HG02981 (cell line): ENCODE results near the gene DIS3L2.
"Not testable (repeated sequence)": the region's sequence is repeated elsewhere in the genome, so short reads cannot be mapped to it uniquely, and the experiment has no call there.

Source experiments
- ATAC-seq: cut with Tn5 transposase; IDR thresholded peaks from one replicate; pipeline ENCODE4 v1.9.1; 2021; ENCODE audit warnings: mild to moderate bottlenecking, moderate library complexity; ENCODE audit not compliant: unreplicated experiment

Gene DIS3L2

DNA sequence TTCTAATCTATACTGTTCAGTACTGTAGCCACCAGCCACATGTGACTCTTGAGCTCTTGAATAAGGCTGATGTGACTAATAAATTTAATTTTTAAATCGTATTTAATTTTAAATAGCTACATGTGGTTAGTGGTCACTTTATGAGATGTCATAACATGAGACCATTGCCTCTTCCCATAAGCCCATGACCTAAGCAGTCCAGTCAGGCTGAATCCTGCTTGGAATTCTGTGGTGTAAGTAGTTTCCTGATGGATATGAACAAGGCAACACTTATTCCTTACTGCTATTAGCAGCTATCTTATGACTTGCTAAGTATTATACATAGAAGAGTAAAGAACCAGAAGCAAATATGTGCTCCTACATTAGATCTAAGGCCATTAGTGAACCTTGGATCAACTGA lies 150.0 kb downstream of the DIS3L2 start:
- ATAC-seq, result no peak

DNA sequence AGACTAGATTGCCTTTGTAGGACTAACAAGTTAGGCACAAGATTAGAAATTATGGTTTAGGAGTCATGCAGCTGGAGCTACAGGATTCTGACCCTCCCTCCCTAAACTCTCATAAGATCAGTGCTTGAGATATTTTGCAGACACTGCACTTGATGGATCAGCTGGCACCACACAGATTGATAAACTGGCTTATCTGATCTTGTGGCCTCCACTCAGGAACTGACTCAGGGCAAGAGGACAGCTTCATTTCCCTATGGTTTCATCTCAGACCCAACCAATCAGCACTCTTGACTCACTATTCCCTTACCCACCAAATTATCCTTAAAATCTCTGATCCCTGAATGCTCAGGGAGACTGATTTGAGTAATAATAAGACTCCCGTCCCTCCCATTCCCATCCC lies 152.3 kb downstream of the DIS3L2 start:
- no peak for ATAC-seq

DNA sequence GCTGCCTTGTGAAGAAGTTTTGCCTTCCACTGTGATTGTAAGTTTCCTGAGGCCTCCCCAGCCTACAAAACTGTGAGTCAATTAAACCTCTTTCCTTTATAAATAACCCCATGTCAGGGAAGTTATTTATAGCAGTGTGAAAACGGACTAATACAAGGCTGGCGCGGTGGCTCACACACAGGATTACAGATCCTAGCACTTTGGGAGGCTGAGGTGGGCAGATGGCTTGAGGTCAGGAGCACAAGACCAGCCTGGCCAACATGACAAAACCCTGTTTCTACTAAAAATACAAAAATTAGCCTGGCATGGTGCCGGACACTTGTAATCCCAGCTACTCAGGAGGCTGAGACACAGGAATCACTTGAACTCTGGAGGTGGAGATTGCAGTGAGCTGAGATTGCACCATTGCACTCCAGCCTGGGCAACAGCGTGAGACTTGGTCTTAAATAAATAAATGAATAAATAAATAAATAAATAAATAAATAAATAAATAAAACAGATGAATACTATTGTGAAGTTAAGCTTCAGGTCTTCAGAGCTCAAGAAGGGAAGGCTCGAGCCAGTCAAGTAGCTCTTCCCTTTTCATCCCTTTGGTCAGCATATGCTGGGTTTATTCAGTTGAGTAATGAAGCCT lies 154.3 kb downstream of the DIS3L2 start:
- ATAC-seq, result not testable (repeated sequence)

DNA sequence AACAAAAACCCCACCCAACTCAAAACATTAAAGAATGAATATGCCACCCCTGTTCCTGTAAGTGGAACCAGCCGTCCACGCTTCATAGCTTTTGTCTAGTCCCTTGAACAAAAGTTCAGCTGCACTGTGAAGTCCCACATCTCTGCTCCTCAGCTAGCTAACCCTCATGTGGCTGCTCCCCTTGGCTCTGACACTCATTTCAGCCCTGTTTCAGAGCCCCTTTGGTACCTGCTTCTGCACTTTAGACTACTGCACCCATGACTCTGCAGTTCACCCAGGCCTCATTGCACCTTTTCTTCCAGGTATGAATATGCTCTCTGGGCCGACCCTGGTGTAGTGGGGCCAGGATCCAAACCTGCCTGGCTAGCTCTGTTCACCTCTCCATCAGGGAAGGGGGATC lies 155.3 kb downstream of the DIS3L2 start:
- ATAC-seq, result no peak

DNA sequence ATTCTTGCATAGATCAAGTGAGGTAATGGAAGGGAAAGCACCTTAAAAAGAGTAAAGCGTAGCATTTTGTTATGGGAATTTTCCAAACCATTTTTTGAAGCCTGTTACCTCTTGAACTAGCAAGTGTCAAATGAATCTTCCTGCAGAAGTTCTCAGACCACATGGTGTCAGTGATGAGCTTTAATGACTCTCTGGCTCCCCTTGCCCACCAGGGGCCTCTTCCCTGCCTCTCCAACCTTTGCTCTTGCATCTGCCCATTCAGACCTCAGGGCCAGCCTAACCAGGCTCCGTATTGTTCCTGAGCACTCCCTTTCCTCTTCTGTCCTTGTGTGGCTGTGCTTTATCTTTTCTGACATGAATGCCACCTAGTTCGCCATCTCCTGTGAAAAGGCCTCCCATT lies 155.9 kb downstream of the DIS3L2 start:
- ATAC-seq, result no peak

DNA sequence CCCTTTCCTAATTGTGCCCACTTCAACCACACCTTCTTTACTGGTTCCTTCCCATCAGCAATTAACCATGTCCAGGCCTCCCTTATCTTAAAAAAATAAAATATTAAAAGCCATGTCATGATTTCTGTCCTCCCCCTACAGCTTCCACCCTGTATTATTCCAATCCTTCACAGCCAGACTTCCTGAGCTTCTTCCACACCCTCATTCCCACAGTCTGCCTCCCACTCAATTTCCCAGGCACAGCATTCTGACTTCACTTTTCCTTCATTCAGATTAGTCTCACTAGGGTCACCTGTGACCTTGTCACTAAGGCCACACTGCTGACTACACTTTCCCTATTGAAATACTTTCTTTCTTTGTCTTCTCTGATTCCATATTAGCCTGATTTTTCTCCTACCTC lies 159.4 kb downstream of the DIS3L2 start:
- ATAC-seq, result no peak

DNA sequence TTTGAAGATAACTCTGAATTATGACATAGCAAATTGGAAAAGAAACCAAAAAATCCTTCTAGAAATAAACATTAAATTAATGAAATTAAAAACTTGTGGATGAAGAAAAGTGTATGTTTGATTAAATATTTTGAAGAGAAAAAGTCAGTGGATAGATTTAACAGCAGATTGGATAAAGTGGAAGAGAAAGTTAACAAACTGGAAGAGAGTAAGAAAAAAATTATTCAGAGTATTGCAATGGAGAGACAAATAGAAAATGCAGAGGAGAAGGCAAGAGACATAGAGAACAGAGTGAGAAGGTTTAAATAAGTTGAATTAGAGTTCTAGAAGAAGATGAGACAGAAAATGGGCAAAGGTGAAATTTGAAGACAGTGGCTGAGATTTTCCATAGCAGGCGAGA lies 162.8 kb downstream of the DIS3L2 start:
- ATAC-seq, result no peak

DNA sequence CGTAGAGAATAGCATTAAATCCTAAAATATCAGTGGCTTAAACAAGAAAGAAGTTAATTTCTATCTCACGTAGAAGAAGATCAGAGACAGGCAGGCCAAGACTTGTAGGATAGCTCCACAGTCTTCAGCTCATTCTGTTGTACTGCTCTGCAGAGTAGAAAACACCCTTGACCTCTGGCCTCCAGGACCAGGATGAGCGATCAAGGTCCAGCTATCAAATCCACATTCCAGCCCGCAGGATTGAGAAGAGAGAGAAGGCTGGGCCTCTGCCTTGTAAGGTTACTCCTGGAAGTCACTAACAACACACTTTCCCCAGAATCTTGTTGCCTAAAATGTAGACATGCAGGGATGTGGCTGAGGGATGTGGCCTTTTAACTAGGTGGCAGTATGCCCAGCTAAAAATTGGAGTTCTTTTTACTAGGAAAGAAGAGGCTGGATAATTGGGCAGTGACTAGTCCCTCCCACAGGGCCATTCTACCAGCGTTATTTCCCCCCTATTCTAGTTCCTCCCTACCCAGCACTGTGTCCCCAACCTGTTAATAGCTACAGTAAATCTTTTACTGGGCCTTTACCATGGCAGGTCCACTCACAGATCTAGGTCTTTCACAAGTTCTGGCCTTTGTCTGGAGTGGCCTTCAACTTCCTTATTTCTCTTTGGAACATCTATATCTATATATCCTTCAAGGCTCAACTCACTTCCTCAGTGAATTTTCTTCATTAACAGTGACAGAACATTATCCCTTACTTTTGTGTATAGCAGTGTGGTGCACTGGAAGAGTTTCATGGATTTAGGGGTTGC lies 165.0 kb downstream of the DIS3L2 start:
- ATAC-seq, result no peak

DNA sequence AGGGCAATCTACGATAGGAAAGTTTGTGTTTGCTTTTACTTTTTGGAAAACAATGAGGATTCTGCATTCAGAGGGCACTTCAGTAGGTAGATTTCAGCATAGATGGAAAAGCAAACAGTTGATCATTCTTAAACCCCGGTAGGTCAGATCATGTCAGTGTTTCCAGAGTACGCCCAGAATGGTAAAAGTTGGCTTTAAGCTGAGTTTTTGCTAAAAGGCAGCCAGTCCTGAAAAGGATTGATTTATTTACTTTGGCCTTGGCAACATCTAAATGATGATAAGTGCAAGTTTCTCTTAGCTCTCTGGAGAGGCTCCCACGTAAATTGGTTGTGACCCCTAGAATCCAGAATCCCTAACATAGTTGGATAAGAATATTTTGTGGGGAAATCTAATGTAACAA lies 168.0 kb downstream of the DIS3L2 start:
- no peak for ATAC-seq

DNA sequence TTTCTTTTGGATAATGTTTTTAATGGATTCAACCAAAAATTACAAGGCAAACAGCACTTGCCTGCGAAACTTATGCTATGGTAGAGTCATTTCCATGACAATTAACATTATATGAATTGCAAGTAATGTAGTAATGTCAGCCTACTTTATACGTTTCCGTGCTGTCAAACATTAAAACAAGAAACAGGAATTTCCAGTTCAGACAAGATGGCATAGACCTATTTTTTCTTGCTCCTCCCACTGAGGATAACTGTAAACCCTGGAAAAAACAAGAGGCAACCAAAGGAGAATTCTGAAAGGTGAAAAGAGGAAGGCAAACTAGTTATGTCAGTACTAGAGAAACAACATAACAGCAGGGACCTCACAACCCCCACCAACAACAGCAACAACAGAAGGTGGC lies 170.7 kb downstream of the DIS3L2 start:
- ATAC-seq, result no peak

DNA sequence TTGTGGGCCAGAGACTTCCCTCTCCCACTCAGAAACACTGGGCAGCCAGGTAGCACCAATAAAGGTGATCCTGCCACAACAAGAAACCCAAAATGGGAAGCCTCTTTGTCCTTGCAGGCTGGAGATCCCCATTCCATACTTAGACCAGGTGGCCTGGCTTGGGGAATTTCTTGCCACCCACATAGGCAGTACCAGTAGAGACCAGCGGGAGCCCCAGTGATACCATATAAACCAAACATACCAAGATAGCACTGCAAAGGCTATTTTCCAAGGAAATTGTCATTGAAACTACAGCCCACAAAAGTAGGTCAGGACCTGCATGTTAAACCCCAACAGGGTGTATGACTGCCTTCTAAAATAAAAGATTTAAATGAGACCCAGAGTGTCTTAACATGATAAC lies 171.6 kb downstream of the DIS3L2 start:
- no peak for ATAC-seq

DNA sequence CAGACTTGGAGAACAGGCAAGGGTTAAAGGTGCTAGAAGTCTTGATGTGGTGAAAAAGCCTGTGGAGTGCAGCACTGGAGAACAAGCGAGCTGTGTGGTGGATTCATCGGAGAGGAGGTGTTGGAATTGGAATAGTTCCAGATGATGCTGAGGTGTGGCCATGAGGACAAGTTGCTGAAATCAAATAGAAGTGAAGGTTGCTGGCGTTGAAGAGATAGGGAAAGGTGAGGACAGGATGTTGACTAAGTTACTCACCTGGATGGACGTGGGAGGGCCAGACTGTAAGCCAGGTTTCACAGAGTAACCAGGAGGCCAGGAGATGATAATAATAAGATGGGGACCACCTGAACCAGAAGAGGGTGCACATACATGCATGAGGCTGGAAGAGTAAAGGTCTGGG lies 173.4 kb downstream of the DIS3L2 start:
- no peak for ATAC-seq

DNA sequence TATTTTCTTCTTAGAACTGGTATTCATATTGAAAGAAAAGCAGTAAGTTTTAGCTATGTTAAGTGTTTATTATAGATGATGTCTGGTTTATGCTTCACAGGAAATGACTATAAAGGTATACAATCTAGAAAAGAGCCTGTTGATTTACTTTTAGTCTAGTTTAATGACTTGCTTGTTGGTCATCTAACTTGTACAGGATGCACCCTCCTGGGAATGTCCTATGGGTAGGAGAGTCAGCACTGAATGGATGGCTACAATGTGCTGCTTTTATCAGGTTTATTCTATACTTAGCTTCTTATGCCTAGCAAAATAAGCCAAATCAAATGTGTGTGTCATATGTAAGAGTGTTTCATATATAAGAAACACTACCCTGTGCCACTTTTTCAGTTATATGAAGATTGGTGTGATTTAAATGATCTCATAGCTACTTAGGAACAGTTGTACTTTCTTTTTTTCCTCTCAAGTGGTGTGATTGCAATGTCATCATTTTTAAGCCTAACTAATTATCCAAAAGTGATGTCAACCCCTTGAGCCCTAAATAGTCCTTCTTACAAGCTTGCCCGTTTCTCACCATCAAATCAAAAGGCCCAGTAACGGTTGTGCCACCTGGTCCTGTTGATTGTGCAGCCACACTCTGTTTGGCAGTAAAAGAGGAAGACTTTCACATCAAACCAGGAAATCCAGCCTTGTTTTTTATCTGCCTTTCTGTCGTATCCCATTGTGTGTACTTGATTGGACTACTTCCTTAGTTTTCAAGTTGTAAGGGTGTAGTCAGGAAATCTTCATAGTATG lies 176.0 kb downstream of the DIS3L2 start:
- ATAC-seq, result no peak

DNA sequence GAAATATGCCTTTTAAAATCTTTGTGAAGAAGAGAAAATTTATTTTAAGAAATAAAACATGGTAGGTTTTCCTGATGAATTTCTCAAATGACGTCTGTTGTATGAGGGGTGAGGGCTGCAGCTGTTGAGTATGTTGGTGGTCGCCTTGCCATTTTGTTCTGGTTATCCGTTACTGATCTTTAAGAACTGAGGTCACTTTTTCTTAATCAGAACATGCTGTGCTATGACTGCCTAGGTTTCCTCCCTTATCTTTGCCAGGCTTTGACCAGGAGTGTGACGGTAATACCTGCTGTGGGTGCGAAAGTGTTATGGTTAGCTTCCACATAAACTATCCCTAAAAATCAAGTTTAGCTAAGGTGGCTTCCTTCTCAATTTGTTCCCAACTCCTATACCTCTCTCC lies 176.9 kb downstream of the DIS3L2 start:
- no peak for ATAC-seq

DNA sequence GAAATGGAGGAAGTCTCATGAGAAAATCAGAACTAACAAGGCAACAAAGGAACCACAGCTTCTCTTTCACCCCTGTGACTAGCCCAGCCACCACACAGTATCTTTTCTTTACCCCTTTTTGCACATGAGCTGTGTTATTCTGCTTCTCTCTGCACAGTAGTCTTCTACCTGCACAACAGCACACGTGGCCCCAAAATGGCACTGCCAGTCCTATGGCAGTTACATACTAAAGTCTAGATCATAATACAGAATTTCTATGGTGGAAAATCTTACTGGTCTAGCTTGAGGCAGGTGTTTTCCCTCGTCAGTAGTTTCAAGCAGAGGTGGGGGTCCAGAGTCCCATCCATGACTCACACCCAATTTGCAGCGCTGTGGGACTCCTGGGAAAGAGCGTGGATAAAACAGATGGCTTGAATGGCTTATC lies 177.7 kb downstream of the DIS3L2 start:
- ATAC-seq, result no peak

DNA sequence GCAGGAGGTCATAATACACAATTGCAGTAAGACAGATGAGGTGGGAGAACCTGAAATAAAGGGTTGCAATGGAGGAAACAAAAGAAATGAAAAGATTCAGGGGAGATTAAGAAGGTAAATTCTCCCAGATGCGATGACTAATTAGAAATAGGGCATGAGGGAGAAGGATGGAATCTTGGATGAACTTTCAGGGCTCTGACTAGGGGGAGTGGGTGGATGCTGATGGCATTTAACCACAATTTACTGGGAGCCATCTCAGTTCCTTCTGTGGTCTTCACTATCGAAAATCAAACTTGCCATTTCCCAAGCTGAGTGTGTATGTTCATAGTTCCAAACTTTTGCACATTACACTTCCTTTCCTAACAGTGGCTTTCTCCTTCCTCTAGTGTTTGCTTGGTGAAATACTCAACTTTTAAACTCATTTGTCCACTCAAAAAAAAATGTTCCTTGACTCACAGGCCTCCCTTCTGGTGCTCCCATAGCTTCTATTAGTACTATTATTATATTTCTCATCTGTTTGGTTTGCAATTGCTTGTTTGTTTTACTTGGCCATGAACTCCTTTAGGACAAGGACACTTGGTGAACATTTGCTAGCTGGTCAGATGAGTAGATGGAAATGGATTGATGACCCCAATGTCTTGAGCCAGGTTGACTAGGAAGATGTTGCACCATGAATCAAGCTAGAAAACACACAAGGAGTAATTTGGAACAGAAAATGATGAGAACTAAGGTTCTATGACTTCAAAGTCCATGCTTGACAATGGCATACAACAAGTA lies 178.5 kb downstream of the DIS3L2 start:
- ATAC-seq, result no peak

DNA sequence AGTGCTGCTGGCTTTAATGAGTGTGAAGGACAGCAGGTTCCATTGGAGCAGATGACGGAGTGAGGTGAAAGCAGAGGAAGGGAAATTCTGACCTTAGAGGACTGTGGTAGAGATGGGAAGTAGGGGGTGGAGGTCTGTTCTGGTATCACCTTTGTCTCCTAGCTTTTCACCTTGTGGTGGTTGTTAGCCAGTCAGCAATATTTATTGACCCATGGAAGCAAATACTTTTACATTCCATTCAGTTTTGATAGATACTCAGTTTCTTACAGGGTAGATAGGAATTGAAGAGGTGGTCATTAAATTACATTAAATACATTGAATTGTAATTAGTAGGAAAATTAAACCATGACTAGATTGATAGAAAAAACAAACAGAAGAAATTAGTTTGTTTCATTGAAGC lies 180.1 kb downstream of the DIS3L2 start:
- no peak for ATAC-seq

DNA sequence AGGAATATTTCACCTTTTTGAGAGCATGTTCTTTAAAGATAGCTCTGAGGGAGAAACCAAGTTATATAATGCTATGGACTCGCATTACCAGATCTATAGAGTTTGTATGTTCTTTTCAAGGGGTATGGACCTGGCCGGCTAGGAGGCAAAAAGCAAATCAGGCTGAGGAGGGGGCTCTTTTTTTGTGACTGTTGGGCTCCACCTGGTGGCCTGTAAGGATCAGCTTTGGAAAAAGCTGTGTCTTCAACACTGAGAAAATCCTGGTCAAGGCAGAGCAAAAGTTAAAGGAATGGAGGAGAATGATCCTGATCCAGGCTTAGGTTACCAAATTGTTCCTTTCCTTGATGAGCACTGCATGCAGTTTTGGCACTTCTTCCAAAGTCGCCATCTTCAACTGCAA lies 180.5 kb downstream of the DIS3L2 start:
- ATAC-seq, result no peak

DNA sequence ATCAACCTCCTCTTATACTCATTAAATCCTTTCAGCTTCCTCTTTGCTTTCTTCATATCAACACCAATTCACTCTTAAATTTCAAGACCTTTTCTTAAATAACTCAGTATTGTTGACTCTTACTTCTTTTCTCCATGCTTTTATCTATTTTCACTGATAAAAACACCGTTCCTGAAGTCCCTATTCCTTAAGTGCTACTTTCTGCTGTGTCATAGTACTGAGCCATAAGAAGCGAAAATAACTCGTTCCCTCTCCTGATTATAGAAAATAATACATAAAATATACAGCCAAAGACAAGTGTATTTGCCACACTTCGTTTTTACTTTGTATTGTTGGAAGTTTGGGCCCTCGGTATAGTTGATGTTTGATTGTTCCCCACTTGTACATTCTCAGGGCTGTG lies 181.0 kb downstream of the DIS3L2 start:
- ATAC-seq, result no peak

DNA sequence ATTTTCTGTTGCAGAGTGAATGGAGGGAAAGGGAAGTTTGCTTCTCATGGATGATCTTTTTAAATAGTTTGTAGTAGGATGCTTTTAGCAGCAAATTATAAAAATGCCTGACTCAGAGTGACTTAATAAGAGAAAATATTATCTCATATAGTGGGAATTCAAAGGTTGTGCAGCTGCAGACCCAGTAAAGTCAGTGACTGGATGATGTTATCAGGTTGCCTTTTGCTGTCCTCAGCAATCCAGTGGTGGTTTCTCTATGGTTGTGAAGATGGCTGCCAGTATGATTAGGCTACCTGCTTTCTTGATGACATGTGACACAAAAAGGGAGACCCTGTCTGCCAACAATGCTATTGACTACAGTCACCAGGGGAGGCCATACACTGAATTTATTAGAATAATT lies 184.8 kb downstream of the DIS3L2 start:
- no peak for ATAC-seq

DNA sequence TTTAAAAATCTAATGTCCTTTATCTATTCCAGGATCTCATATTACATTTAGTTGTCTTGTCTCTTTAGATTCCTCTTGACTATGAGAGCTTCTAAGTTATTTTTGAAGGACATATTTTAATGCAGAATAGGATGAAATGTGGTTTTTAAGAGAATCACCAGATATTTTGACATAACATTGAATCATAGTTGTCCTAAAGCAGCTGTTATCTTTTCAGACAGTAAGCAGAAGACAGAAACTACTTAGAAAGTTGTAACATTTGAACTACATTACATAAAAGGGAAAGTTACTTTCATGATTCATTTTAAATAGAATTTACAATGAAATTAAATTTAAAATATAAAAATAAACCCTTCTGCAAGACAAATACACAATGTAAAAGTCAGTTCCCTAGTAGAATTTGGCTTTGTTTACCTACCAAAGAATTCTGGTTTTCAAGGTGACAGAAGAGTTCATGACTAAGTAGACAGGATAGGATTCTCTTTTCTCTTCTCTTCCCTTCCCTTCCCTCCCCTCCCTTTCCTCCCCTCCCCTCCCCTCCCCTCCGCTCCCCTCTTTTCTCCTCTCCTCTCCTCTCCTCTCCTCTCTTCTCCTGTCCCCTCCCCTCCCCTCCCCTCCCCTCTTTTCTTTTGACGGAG lies 186.0 kb downstream of the DIS3L2 start:
- no peak for ATAC-seq
